Parathyroid adenoma (tissue), 2 donors: ENCODE results near the gene CTRB2.
A peak's percentile ranks its signal among the peaks of the same experiment; 100 is the strongest.
"Not testable (repeated sequence)": the region's sequence is repeated elsewhere in the genome, so short reads cannot be mapped to it uniquely, and the experiment has no call there.

Experiments used
- H2AFZ ChIP-seq: fragments of 300-600 bp; sonication (generic); one replicate; pipeline ENCODE4 v1.7.0; 2017; ENCODE audit warnings: antibody characterized with exemption, mild to moderate bottlenecking
- H3K27ac ChIP-seq: fragments of 300-600 bp; sonication (generic); one replicate; pipeline ENCODE4 v1.7.0; 2017
- H3K27me3 ChIP-seq: fragments of 300-600 bp; sonication (generic); one replicate; pipeline ENCODE4 v1.7.0; 2017; ENCODE audit warnings: low read length; ENCODE audit not compliant: control insufficient read depth, insufficient read depth
- H3K36me3 ChIP-seq: fragments of 300-600 bp; sonication (generic); one replicate; pipeline ENCODE4 v1.7.0; 2017; ENCODE audit warnings: low read length; ENCODE audit not compliant: control insufficient read depth, insufficient read depth
- H3K4me1 ChIP-seq: fragments of 300-600 bp; sonication (generic); one replicate; pipeline ENCODE4 v1.7.0; 2017; ENCODE audit warnings: control low read depth
- H3K4me2 ChIP-seq: fragments of 300-600 bp; sonication (generic); one replicate; pipeline ENCODE4 v1.7.0; 2017; ENCODE audit warnings: low read length
- H3K4me3 ChIP-seq: fragments of 300-600 bp; sonication (generic); one replicate; pipeline ENCODE4 v1.7.0; 2017; ENCODE audit warnings: low read depth, low read length
- H3K79me2 ChIP-seq: fragments of 300-600 bp; sonication (generic); one replicate; pipeline ENCODE4 v1.7.0; 2017; ENCODE audit warnings: control low read depth
- H3K9ac ChIP-seq: fragments of 300-600 bp; sonication (generic); one replicate; pipeline ENCODE4 v1.7.0; 2017; ENCODE audit warnings: mild to moderate bottlenecking
- H3K9me3 ChIP-seq: fragments of 300-600 bp; sonication (generic); one replicate; pipeline ENCODE4 v1.7.0; 2017; ENCODE audit warnings: low read length; ENCODE audit not compliant: control insufficient read depth
- CTCF ChIP-seq: fragments of 300-600 bp; sonication (generic); IDR thresholded peaks from one replicate; pipeline ENCODE4 v1.7.0; 2017; ENCODE audit warnings: antibody characterized with exemption, mild to moderate bottlenecking
- donor health status: primary hyperparathyroidism.

CTRB2 gene

DNA sequence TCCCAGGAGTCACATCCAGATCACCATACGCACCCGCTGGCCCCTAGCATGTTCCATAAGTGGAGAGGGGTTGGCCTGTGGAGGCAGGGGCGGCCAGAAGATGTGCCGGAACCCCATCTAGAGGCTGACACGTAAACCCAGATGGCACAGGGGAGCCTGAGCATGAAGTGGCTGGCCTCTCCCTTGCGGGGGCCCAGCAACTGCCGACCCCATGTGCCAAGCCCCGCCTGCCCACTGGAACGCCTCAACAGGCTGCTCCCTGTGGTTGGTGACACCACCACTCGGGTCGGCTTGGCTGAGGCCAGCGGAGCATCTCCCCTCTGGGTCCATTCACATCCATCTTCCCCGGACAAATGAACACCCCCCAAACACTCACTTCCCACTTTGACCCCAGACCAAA lies 35.0 kb upstream of the CTRB2 start:
- peaks cover 36% of the 10 kb centered on the region for H3K79me2 ChIP-seq
- H3K4me1 ChIP-seq, result peaks cover 29% of the 10 kb centered on the region
- H3K36me3 ChIP-seq, result no peaks in the 10 kb centered on the region
- H3K9ac ChIP-seq, result no peak overlapping the region
- H3K4me2 ChIP-seq, result no peak overlapping the region
- no peaks in the 10 kb centered on the region for H3K27me3 ChIP-seq
- no peak overlapping the region for H3K27ac ChIP-seq
- TF ChIP-seq CTCF, result no peak
- no peak overlapping the region for H3K4me3 ChIP-seq
- H3K9me3 ChIP-seq, result no peaks in the 10 kb centered on the region
- no peak overlapping the region for H2AFZ ChIP-seq

- no peak overlapping the region for H3K27ac ChIP-seq
- no peak overlapping the region for H3K9ac ChIP-seq
- no peaks in the 10 kb centered on the region for H3K9me3 ChIP-seq
- H2AFZ ChIP-seq, result no peak overlapping the region
- no peak overlapping the region for H3K4me2 ChIP-seq
- no peak for TF ChIP-seq CTCF
- H3K4me1 ChIP-seq, result peaks cover 29% of the 10 kb centered on the region
- no peaks in the 10 kb centered on the region for H3K27me3 ChIP-seq
- H3K79me2 ChIP-seq, result peaks cover 35% of the 10 kb centered on the region
- no peak overlapping the region for H3K4me3 ChIP-seq
- H3K36me3 ChIP-seq, result no peaks in the 10 kb centered on the region
Observed at GRCh38 chr16:75241412-75241811, 34.5 kb upstream of the CTRB2 start.

- not testable (repeated sequence) for H3K4me3 ChIP-seq, H3K9me3 ChIP-seq, H3K27ac ChIP-seq, H2AFZ ChIP-seq, H3K27me3 ChIP-seq, H3K9ac ChIP-seq, H3K36me3 ChIP-seq, H3K4me2 ChIP-seq
- peaks cover 29% of the 10 kb centered on the region for H3K4me1 ChIP-seq
- H3K79me2 ChIP-seq, result peaks cover 31% of the 10 kb centered on the region
Observed at GRCh38 chr16:75240633-75241032, 33.7 kb upstream of the CTRB2 start.

DNA sequence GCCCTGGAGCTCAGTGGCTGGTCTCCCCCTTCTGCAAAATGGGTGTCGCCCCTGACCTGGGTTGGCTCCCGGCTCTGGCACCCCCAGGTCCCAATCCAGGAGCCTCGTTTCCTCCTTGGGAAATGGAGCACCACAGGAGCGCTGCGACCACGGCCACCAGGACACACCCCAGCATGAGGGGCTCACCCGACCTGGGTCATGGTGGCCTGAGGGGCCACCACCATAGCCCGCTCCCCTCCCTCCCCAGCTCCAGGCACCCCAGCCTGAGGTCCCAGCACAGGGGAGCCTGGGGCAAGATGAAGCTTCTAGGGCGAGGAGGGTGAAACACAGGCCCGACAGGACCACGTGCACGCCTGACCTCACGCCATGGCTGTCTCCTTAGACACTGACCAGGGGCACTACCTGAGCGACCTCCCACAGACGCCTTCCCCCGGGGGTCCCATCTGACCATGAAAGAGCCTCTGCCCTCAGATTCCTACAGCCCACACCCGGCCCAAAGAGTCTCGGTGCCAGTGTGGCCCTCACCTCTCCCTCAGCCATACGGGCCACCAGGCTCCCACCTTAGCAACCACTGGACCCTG lies 32.7 kb upstream of the CTRB2 start:
- Histone ChIP-seq H3K9ac (no peak overlapping the region), H3K27ac (peak overlapping the region; percentile 83), H3K4me2 (no peak overlapping the region), H2AFZ (no peak overlapping the region), H3K4me1 (peaks cover 22% of the 10 kb centered on the region), H3K4me3 (no peak overlapping the region), H3K9me3 (no peaks in the 10 kb centered on the region), H3K79me2 (peaks cover 31% of the 10 kb centered on the region), H3K27me3 (no peaks in the 10 kb centered on the region), H3K36me3 (no peaks in the 10 kb centered on the region)
- no peak for TF ChIP-seq CTCF

DNA sequence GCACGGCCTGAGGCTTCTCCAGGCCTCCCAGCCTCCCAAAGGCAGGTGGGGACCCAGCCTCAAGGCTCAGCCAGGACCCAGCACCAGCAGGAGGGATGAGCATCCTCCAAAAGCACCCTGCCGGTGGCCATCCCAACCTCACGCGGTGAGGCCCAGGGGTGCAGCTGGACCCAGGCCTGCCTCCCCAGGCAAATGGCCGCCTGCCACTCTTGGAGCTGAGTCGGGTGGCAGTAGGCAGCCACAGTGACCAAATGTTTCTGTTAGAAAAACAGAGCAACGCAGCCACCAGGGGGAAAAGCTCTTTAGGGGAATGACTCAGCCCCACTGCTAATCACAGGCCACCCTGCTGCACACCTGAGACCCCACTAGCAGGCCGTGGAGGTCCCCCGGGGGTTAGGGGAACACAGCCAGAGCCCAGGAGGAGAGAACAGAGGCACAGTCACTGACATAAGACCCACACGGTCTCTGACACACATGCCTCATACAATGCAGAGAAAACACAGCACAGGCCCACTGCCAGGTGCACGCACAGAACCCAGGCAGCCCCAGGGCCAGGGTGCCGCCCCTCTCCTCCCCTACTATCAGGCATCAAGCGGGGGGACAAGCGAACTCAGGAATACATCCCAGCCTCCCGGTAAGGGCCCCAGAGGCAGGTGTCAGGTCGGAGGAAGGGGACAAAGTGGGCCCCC lies 32.0 kb upstream of the CTRB2 start:
- Histone ChIP-seq H3K9ac (peak overlapping the region; percentile 37), H3K79me2 (peaks cover 25% of the 10 kb centered on the region), H3K9me3 (no peaks in the 10 kb centered on the region), H3K27ac (peak overlapping the region; percentile 83), H3K27me3 (no peaks in the 10 kb centered on the region), H3K4me3 (no peak overlapping the region), H2AFZ (peak overlapping the region; percentile 73), H3K4me2 (no peak overlapping the region), H3K36me3 (no peaks in the 10 kb centered on the region), H3K4me1 (peaks cover 18% of the 10 kb centered on the region)
- TF ChIP-seq CTCF, result no peak
